A673 (cell line): ENCODE measurements around the gene H1-8.

ENCODE experiments used
- CTCF ChIP-seq: fragments of 300-800, 200-600 bp; sonication (generic); conservative IDR thresholded peaks from 2 replicates; pipeline ENCODE4 v1.5.1; 2017; ENCODE audit warnings: low read depth, mild to moderate bottlenecking, antibody characterized with exemption, low read length, moderate library complexity, mixed read lengths
- EZH2 ChIP-seq: fragments of 200-600 bp; sonication (generic); IDR thresholded peaks from 2 replicates; pipeline ENCODE4 v1.6.1; 2017; ENCODE audit warnings: borderline replicate concordance, low read depth, mild to moderate bottlenecking, mixed read lengths, antibody characterized with exemption, low read length; ENCODE audit not compliant: poor library complexity, severe bottlenecking

- TF ChIP-seq CTCF: no peak
- TF ChIP-seq EZH2: no peak
Measured at GRCh38 chr3:129539206-129539605, 3.8 kb upstream of the H1-8 start.
